Brain pericyte (primary cell): Measurements from ENCODE around the gene TOX2.

ENCODE experiments used
- DNase-seq: peaks from one replicate; pipeline ENCODE4 v3.0.0-alpha.2; 2012; ENCODE audit warnings: low read depth, low spot score

The TOX2 gene

DNA sequence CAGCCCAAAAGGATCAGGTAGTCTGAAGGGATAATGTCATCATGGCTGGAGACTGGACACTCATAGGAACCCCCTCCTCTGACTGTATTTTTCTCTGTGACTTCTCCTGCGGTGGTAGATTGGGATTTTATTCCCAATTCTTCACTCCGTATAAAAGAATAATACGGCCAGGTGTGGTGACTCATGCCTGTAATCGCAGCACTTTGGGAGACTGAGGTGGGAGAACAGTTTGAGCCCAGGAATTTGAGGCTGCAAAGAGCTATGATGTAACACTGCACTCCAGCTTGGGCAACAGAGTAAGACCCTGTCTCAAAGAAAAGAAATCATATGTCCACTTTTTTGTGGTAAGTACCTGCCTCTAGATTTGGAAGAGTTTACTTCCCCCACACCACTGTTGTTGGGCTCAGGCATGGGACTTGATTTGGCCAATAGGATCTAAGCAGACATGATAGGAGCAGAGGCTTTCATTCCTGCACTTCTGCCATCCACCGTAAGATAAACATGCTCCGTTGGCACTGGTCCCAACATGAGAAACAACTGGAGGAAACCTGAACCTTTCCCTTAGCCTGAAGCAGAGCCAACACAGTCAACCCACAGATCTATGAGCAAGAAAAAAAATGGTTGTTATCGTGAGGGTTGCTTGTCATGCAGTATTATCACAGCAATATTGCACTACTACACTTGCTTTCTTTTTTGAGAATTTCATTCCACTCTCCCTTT lies 190.3 kb downstream of the TOX2 start:
- DNase-seq, result no peak

DNA sequence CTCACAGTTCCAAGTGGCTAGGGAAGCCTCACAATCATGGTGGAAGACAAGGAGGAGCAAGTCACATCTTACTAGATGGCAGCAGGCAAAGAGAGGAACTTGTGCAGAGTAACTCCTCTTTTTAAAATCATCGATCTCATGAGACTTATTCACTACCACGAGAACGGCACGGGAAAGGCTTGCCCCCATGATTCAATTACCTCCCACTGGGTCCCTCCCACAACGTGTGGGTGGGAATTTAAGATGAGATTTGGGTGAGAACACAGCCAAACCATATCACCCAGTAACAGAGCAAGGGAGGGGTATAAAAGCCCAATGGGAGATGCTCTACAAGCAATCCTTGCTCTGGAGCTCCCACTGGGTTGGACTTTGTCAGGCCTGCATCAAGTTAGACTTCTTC lies 192.0 kb downstream of the TOX2 start:
- DNase-seq, result no peak

GRCh38 chr20:44109951-44110361 lies 195.3 kb downstream of the TOX2 start:
- no peak for DNase-seq

DNA sequence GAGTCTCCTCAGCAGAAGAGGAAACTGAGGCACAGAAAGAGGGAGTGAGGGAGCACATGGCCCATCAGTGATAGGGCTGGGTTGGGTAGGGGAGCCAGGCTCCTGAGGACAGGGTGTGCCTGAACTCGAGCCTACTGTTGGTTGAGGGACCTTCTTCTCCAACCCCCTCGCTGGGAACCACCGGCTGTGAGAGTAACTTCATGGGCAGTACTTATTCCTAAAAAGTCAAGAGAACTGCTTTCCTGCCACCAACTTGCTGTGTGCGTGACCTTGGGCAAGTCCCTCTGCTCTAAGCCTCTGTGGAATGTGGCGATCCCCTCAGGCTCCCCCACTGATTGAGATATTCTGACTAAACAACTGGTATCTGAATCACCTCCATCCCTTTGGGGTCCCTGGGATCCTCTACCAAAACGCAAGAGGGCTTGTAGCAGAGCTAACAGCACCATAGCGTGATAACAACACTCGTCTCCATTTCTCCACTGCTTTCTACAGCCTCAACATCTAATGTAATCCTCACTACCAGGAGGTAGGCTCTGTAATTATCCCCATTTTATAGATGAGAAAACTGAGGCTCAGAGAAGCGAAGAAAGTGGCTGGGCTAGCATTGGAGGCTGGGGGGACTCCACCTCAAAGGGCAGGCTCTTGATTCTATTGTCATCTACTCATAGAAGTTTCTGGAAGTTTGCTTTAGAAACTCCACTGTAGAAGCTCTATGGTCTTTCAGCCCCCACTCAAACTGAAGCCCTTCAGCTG lies 196.3 kb downstream of the TOX2 start:
- DNase-seq, result no peak

GRCh38 chr20:44111712-44112335 lies 197.2 kb downstream of the TOX2 start:
- no peak for DNase-seq

GRCh38 chr20:44112456-44112855 lies 197.8 kb downstream of the TOX2 start:
- no peak for DNase-seq

GRCh38 chr20:44112889-44113617 lies 198.4 kb downstream of the TOX2 start:
- DNase-seq, result no peak

- no peak for DNase-seq
Observed at GRCh38 chr20:44113618-44114376, 199.1 kb downstream of the TOX2 start.

DNA sequence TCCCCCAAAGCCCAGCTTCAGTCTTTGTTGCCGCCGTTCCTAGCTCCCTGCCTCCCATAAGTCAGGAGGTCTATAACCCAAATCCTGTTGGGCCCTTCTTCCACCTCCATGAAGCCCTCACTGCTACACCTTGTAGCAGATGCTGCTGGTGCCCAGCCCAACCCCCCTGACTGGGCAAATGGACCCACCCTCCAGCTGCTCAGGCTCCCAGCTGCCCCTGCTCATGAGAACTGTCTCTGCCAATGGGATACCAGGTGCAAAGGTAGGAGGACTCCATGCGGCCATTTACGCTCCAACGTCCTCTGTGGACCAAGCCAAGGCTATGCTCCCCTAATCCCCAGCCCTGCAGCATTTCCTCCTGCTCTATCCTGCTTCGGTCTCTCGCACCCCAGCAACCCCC lies 200.5 kb downstream of the TOX2 start:
- DNase-seq, result no peak

GRCh38 chr20:44115762-44116644 lies 201.4 kb downstream of the TOX2 start:
- no peak for DNase-seq

DNA sequence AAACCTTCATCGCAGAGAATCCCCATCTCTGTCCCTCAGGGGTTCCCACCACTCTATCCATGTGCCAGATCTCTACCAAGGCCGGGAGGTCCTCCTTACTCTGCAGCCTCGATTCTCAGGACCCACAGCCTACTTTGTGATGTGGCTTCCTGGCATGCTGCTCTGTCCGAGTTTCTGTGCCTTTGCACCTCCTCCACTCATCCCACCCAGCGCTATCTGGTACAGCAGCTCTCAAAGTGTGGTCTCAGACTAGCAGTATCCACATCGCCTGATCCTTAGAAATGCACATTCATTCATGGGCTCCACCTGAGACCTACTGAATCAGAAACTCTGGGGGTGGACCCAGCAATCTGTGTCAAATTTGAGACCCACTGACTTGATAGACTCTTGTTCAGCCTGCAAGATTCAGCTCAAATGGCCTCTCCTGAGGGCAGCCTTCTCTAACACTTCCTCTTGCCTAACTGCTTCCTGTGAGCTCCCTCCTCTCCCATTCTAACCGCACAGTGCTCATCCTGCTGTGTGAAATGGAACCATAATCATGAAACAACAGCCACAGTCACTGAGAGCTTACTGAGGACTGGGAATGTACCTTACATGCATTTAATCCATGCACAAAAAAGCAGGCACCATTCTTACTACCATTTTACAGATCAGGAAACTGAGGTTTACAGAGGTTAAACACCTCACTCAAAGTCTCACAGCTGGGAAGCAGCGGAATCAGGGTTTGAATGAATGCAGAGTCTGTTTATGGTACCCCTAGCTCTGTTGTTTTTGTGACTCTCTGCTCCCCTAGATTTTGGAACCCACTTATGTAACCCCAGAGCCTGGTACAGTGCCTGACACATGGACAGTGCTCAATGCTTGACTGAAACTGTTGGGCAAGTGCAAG lies 202.9 kb downstream of the TOX2 start:
- no peak for DNase-seq

DNA sequence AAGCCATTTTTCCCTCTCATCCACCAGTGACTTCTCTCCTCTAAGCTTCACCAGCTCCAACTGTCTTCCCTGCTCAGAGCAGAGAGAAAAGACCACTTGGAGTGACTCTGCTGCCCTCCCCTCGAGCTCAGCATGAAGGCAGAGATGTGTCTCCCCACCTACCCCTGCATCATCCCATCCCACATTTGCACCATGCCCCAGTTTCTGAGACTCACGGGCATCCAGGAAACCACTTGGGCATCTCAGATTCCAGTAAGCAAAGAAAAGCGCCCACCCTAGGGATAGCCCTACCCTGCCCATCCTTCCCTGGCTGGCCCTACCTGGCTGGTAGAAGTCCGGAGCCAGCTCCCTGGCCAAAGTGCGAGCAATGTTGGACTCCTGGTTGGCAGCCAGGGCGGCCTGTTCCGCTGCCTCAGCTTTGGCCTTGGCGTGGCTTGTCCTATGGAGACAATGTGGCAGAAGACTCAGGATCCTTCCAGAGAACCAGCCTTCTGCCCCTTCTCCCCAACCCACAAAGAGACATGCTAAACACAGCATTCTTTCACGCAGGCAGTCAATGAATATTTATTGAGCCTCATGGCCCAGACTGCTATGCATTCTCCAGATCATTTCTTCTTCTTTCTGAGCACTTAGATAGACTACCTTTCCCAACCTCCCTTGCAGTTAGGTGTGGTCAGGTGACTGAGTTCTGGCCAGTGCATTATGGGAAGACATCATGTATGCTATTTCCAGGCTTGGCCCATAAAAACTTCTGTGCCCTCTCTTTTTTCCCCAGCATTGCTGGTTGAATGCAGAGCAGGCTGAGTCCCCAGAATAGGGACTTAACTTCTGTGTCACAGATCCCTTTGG lies 203.8 kb downstream of the TOX2 start:
- DNase-seq, result no peak
